ENCODE results near the gene CFAP46.

The CFAP46 gene

DNA sequence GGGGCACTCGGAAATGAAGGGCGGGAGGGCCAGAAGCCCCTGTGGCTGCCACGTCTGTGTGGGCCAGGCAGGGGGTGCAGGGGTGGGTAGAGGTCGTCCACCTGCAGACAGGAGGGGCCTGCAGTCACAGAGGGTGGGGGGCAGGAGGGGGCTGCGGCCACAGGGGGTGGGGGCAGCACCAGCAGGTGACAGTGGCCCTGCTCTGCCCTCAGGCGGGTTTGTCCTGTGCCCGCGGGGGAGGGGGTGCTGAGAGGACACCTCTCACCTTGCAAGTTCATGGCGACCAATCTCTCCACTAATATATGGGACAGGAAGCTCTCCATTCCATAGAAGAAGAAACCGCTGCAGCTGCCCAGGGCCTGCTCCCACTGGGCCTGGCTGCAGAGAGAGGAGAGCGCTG, 129.8 kb downstream of the CFAP46 start:
- CTCF ChIA-PET, result no interaction called here

DNA sequence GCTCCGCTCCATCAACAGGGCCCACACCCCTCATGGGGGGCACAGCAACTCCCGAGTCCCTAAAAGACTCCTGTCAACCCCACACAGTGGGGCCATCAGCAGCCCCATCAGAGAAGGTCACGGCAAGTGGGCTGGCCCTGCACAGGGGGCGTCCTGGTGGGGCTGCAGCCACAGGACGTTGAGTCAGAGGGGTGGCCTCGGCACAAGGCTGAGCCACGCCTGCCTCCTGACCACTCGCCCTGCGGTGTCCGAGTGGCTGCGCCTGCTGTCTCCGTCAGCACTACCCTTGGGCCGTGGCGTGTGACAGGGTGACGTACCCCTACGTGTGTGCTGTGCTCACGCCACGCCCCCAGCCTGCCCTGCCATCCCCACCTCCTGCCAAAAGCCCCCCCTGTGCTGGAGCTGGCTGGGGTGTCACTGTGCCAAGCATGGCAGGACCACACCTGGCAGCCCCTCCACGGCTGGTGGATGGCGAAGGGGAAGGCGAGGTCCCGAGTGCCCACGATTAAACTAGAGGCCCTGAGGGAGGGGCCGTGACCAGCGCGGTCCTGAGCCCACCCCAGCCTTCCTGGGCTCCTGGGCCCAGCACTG, 130.4 kb downstream of the CFAP46 start:
- DNase-seq (ENCODE audit: extremely low spot score), result no peak
- TF ChIP-seq, protein P1, sequence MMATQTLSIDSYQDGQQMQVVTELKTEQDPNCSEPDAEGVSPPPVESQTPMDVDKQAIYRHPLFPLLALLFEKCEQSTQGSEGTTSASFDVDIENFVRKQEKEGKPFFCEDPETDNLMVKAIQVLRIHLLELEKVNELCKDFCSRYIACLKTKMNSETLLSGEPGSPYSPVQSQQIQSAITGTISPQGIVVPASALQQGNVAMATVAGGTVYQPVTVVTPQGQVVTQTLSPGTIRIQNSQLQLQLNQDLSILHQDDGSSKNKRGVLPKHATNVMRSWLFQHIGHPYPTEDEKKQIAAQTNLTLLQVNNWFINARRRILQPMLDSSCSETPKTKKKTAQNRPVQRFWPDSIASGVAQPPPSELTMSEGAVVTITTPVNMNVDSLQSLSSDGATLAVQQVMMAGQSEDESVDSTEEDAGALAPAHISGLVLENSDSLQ (IDR thresholded peaks at IDR 0.05), result no peak
- TF ChIP-seq SUZ12 (IDR thresholded peaks at IDR 0.05), result no peak
- TF ChIP-seq LEF1 (IDR thresholded peaks at IDR 0.05; ENCODE audit: borderline replicate concordance), result no peak
- CTCF ChIA-PET, result no interaction called here
- POLR2A ChIA-PET, result no interaction called here

More for the DNA sequence above, 129.8 kb downstream of the CFAP46 start:
- POLR2A ChIA-PET, result no interaction called here
- no peak for DNase-seq (ENCODE audit: extremely low spot score)
- TF ChIP-seq CTBP1 (IDR thresholded peaks at IDR 0.05; ENCODE audit: borderline replicate concordance) (no peak), SUZ12 (IDR thresholded peaks at IDR 0.05) (no peak), FOXM1 (IDR thresholded peaks at IDR 0.05; ENCODE audit: borderline replicate concordance) (no peak), SP1 (IDR thresholded peaks at IDR 0.05) (no peak), LEF1 (IDR thresholded peaks at IDR 0.05; ENCODE audit: borderline replicate concordance) (no peak), L3MBTL2 (conservative IDR thresholded peaks at IDR 0.05) (no peak), FOXK2 (IDR thresholded peaks at IDR 0.05) (no peak), HDGF (IDR thresholded peaks at IDR 0.05; ENCODE audit: borderline replicate concordance) (no peak), ELF4 (IDR thresholded peaks at IDR 0.05) (no peak), ZNF384 (IDR thresholded peaks at IDR 0.05) (no peak), ARNT (IDR thresholded peaks at IDR 0.05) (no peak), FOXA1 (IDR thresholded peaks at IDR 0.05) (no peak), TARDBP (IDR thresholded peaks at IDR 0.05) (no peak), BHLHE40 (IDR thresholded peaks at IDR 0.05; ENCODE audit: borderline replicate concordance) (no peak), NFRKB (IDR thresholded peaks at IDR 0.05) (no peak)
- TF ChIP-seq, protein P1 (IDR thresholded peaks at IDR 0.05), result no peak

DNA sequence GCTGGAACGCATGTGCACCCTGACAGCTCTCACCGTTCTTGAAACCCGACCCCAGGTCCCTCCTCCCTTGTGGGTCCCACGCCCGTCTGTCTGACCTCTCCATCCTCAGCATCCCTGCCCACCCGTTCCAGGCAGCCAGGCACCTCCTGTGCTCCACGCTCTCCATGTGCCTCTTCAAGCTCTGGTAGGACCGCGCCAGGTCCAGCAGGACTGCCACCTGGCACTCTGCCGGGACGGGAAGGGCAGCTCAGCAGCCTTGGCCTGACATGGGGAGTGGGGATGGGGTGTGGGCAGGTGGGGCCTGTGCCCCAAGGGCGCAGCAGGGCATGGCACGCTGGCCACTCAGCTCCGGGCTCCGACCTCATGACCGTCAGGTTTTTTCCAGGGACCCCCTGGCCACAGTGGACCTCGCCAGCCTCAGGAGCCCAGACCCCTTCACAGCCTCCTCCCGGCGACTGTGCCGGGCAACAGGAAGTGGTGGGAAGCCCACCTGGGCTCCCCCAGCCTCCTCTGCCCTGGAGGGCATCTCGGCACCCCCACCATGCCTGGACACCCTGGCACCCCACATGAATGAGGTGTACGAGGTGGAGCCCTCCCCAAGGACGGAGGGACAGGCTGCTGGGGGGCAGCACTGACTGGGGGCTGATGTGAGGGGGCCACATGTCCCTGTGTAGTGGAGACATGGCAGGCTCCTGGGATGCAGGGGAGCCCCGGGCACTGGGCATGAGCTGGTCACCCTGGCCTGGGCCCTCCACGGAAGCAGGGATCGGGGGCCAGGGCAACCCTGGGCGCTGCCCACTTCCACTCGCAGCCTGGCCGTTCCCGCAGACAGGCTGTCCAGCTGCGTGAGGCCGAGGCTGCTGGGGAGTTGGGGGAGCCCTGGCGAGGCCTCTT, 131.3 kb downstream of the CFAP46 start:
- no peak for DNase-seq (ENCODE audit: extremely low spot score)
- ChIA-PET POLR2A (no interaction called here), CTCF (no interaction called here)
- TF ChIP-seq TARDBP (IDR thresholded peaks at IDR 0.05), result no peak
- TF ChIP-seq BHLHE40 (IDR thresholded peaks at IDR 0.05; ENCODE audit: borderline replicate concordance), result no peak
- no peak for TF ChIP-seq ELF4 (IDR thresholded peaks at IDR 0.05)
- no peak for TF ChIP-seq FOXK2 (IDR thresholded peaks at IDR 0.05)
- TF ChIP-seq, protein P1 (IDR thresholded peaks at IDR 0.05), result no peak
- no peak for TF ChIP-seq NFRKB (IDR thresholded peaks at IDR 0.05)
- no peak for TF ChIP-seq ARNT (IDR thresholded peaks at IDR 0.05)
- TF ChIP-seq FOXM1 (IDR thresholded peaks at IDR 0.05; ENCODE audit: borderline replicate concordance), result no peak
- TF ChIP-seq L3MBTL2 (conservative IDR thresholded peaks at IDR 0.05), result no peak
- no peak for TF ChIP-seq SUZ12 (IDR thresholded peaks at IDR 0.05)
- no peak for TF ChIP-seq FOXA1 (IDR thresholded peaks at IDR 0.05)
- no peak for TF ChIP-seq SP1 (IDR thresholded peaks at IDR 0.05)
- no peak for TF ChIP-seq HDGF (IDR thresholded peaks at IDR 0.05; ENCODE audit: borderline replicate concordance)
- no peak for TF ChIP-seq LEF1 (IDR thresholded peaks at IDR 0.05; ENCODE audit: borderline replicate concordance)
- no peak for TF ChIP-seq CTBP1 (IDR thresholded peaks at IDR 0.05; ENCODE audit: borderline replicate concordance)
- TF ChIP-seq ZNF384 (IDR thresholded peaks at IDR 0.05), result no peak

DNA sequence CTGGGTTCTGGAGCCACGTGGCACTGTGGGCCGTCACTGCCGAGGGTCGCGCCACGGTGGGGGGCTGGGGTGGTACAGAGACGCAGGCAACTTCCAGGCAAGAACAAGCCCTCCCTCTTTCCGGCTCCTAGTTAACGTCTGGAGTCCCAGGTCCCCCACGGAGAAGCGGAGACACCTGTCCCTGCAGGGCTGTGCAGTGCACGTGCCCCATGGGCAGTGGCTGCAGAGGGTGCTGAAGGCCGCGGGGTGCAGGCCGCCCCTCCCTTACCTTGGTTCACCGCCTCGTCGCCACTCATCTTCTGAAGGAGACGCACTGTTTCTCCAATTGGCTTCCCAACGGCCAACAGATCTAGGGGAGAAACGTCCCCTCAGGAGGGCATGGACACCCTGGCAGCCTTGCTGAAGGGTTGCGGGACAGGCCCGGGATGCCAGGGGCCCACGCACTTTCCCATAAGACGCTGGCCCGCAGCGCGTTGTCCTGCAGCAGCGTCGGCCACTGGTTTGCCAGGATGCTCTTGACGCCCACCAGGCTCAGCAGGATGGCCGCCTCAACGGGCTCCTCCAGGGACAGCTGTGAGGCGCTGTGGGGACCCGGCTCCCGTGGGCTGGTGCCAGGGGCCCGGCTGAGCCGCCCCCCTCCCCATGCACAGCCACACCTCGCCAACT, 132.1 kb downstream of the CFAP46 start:
- TF ChIP-seq ELF4 (IDR thresholded peaks at IDR 0.05) (no peak), ARNT (IDR thresholded peaks at IDR 0.05) (no peak), HDGF (IDR thresholded peaks at IDR 0.05; ENCODE audit: borderline replicate concordance) (no peak), LEF1 (IDR thresholded peaks at IDR 0.05; ENCODE audit: borderline replicate concordance) (no peak), CTBP1 (IDR thresholded peaks at IDR 0.05; ENCODE audit: borderline replicate concordance) (no peak), FOXM1 (IDR thresholded peaks at IDR 0.05; ENCODE audit: borderline replicate concordance) (no peak), L3MBTL2 (conservative IDR thresholded peaks at IDR 0.05) (no peak), NFRKB (IDR thresholded peaks at IDR 0.05) (no peak), BHLHE40 (IDR thresholded peaks at IDR 0.05; ENCODE audit: borderline replicate concordance) (no peak), ZNF384 (IDR thresholded peaks at IDR 0.05) (no peak), FOXK2 (IDR thresholded peaks at IDR 0.05) (no peak), SUZ12 (IDR thresholded peaks at IDR 0.05) (no peak), SP1 (IDR thresholded peaks at IDR 0.05) (no peak), TARDBP (IDR thresholded peaks at IDR 0.05) (no peak), FOXA1 (IDR thresholded peaks at IDR 0.05) (no peak)
- TF ChIP-seq, protein P1 (IDR thresholded peaks at IDR 0.05), result no peak
- DNase-seq (ENCODE audit: extremely low spot score), result no peak
- POLR2A ChIA-PET, result no interaction called here
- CTCF ChIA-PET, result no interaction called here
